SK-N-MC (cell line): ENCODE data around the gene TAS1R3.

Experiments used
- EZH2 ChIP-seq: fragments of 200-600 bp; sonication (generic); IDR thresholded peaks from one replicate; pipeline ENCODE4 v1.6.1; 2017; ENCODE audit warnings: antibody characterized with exemption
- FOXP2 ChIP-seq: optimal IDR thresholded peaks from 2 replicates; pipeline ENCODE3; 2011; ENCODE audit warnings: mild to moderate bottlenecking, moderate library complexity; ENCODE audit not compliant: insufficient read depth; ENCODE audit errors: extremely low read length, control extremely low read depth
- POLR2AphosphoS5 ChIP-seq: IDR thresholded peaks from 2 replicates; pipeline ENCODE4 v1.6.1; 2012; ENCODE audit warnings: mild to moderate bottlenecking, low read depth, low read length, borderline replicate concordance

GRCh38 chr1:1313500-1314236, 17.4 kb upstream of the TAS1R3 start:
- TF ChIP-seq EZH2, result no peak
- TF ChIP-seq POLR2AphosphoS5, result peak; percentile 2; the same call in 1 of the 2 replicates
- TF ChIP-seq FOXP2, result no peak
